ENCODE data around the gene SRCAP.

SRCAP gene

GRCh38 chr16:30760577-30761426 lies 61.8 kb downstream of the SRCAP start:
- Histone ChIP-seq H3K9me3 (ENCODE audit: insufficient read depth, low read depth, low read length) (no peaks in the 10 kb centered on the region), H3K79me2 (ENCODE audit: insufficient read depth, low read length) (peaks cover 28% of the 10 kb centered on the region), H4K20me1 (ENCODE audit: insufficient read depth, low read length, poor library complexity, severe bottlenecking) (peaks cover 22% of the 10 kb centered on the region), H3K4me1 (ENCODE audit: insufficient read depth, low read length, poor library complexity, severe bottlenecking) (peaks cover 23% of the 10 kb centered on the region), H3F3A (ENCODE audit: low read depth) (no peaks in the 10 kb centered on the region), H2AFZ (ENCODE audit: low read length) (peak overlapping the region; percentile 88; the same call in 1 of the 2 replicates), H3K4me2 (ENCODE audit: low read depth, low read length, poor library complexity, severe bottlenecking) (peak overlapping the region; percentile 80), H3K36me3 (ENCODE audit: insufficient read depth, low read length) (peaks cover 18% of the 10 kb centered on the region; the same call in 1 of the 2 replicates), H3K4me3 (ENCODE audit: low read length, poor library complexity, severe bottlenecking) (peak overlapping the region; percentile 87), H3K9ac (ENCODE audit: low read depth, low read length, poor library complexity, severe bottlenecking) (peak overlapping the region; percentile 56), H3K27me3 (ENCODE audit: insufficient read depth, low read length, poor library complexity, severe bottlenecking) (no peaks in the 10 kb centered on the region), H3K9me2 (replicated peaks; ENCODE audit: low read depth, low read length) (no peaks in the 10 kb centered on the region)
- TF ChIP-seq CTCF (conservative IDR thresholded peaks at IDR 0.05; ENCODE audit: low read length) (no peak), EZH2phosphoT487 (IDR thresholded peaks at IDR 0.05; ENCODE audit: borderline replicate concordance) (no peak)

GRCh38 chr16:30761427-30761927 lies 62.5 kb downstream of the SRCAP start:
- H3K9me3 ChIP-seq (ENCODE audit: insufficient read depth, low read depth, low read length), result no peaks in the 10 kb centered on the region
- peaks cover 28% of the 10 kb centered on the region for H3K79me2 ChIP-seq (ENCODE audit: insufficient read depth, low read length)
- peaks cover 25% of the 10 kb centered on the region; the same call in 1 of the 2 replicates for H3K36me3 ChIP-seq (ENCODE audit: insufficient read depth, low read length)
- peak overlapping the region; percentile 56 for H3K9ac ChIP-seq (ENCODE audit: low read depth, low read length, poor library complexity, severe bottlenecking)
- H4K20me1 ChIP-seq (ENCODE audit: insufficient read depth, low read length, poor library complexity, severe bottlenecking), result peaks cover 22% of the 10 kb centered on the region
- H3K4me2 ChIP-seq (ENCODE audit: low read depth, low read length, poor library complexity, severe bottlenecking), result peak overlapping the region; percentile 80
- H2AFZ ChIP-seq (ENCODE audit: low read length), result peak overlapping the region; percentile 88
- no peaks in the 10 kb centered on the region for H3K9me2 ChIP-seq (replicated peaks; ENCODE audit: low read depth, low read length)
- H3K27me3 ChIP-seq (ENCODE audit: insufficient read depth, low read length, poor library complexity, severe bottlenecking), result no peaks in the 10 kb centered on the region
- peak overlapping the region; percentile 87 for H3K4me3 ChIP-seq (ENCODE audit: low read length, poor library complexity, severe bottlenecking)
- H3K4me1 ChIP-seq (ENCODE audit: insufficient read depth, low read length, poor library complexity, severe bottlenecking), result peaks cover 23% of the 10 kb centered on the region
- TF ChIP-seq CTCF (conservative IDR thresholded peaks at IDR 0.05; ENCODE audit: low read length) (no peak), EZH2phosphoT487 (IDR thresholded peaks at IDR 0.05; ENCODE audit: borderline replicate concordance) (no peak)
- H3F3A ChIP-seq (ENCODE audit: low read depth), result no peaks in the 10 kb centered on the region

- no peaks in the 10 kb centered on the region for H3K9me3 ChIP-seq (ENCODE audit: insufficient read depth, low read depth, low read length)
- no peaks in the 10 kb centered on the region for H3K27me3 ChIP-seq (ENCODE audit: insufficient read depth, low read length, poor library complexity, severe bottlenecking)
- H3F3A ChIP-seq (ENCODE audit: low read depth), result no peaks in the 10 kb centered on the region
- H4K20me1 ChIP-seq (ENCODE audit: insufficient read depth, low read length, poor library complexity, severe bottlenecking), result peaks cover 22% of the 10 kb centered on the region
- peak within 1 kb of the TSS; percentile 87 for H3K4me3 ChIP-seq (ENCODE audit: low read length, poor library complexity, severe bottlenecking)
- peak within 1 kb of the TSS; percentile 88 for H3K4me2 ChIP-seq (ENCODE audit: low read depth, low read length, poor library complexity, severe bottlenecking)
- no peaks in the 10 kb centered on the region for H3K9me2 ChIP-seq (replicated peaks; ENCODE audit: low read depth, low read length)
- H3K79me2 ChIP-seq (ENCODE audit: insufficient read depth, low read length), result peaks cover 28% of the 10 kb centered on the region
- H2AFZ ChIP-seq (ENCODE audit: low read length), result peak within 1 kb of the TSS; percentile 88
- H3K36me3 ChIP-seq (ENCODE audit: insufficient read depth, low read length), result peaks cover 32% of the 10 kb centered on the region; the same call in 1 of the 2 replicates
- H3K4me1 ChIP-seq (ENCODE audit: insufficient read depth, low read length, poor library complexity, severe bottlenecking), result peaks cover 23% of the 10 kb centered on the region
- peak within 1 kb of the TSS; percentile 86 for H3K9ac ChIP-seq (ENCODE audit: low read depth, low read length, poor library complexity, severe bottlenecking)
- TF ChIP-seq EZH2phosphoT487 (IDR thresholded peaks at IDR 0.05; ENCODE audit: borderline replicate concordance), result no peak
These were observed 63.2 kb downstream of the SRCAP start, which contains the start of the genes CFAP119 and RNF40 for GRCh38 chr16:30761928-30762902. Gene CFAP119, minus strand, starts transcription at chr16:30762062. Its CDS starts 314 bp downstream, at chr16:30761748. Gene RNF40, plus strand, starts transcription at chr16:30762322. Its CDS starts 224 bp downstream, at chr16:30762546.

All from Loucy (cell line).